Esophagus muscularis mucosa (tissue), 3 donors: ENCODE results near the gene TRPT1.

Source experiments
- CTCF ChIP-seq, 3 experiments: fragments of 200-600 bp in 2 of 3; fragments of 450-650 bp in 1 of 3; sonication (generic) in 2 of 3; IDR thresholded peaks; one replicate each; pipeline ENCODE4 v1.5.1; 2017 to 2019; ENCODE audit warnings: antibody characterized with exemption in 3 of 3, mild to moderate bottlenecking in 2 of 3, moderate library complexity in 1 of 3
- POLR2A ChIP-seq: fragments of 450-650 bp; IDR thresholded peaks from one replicate; pipeline ENCODE4 v1.6.1; 2017; ENCODE audit warnings: antibody characterized with exemption, moderate library complexity, mild to moderate bottlenecking, low read depth

GRCh38 chr11:64251753-64252002 is 25.7 kb upstream of the TRPT1 start:
- TF ChIP-seq CTCF (IDR thresholded peaks at IDR 0.05), result no peak
- no peak for TF ChIP-seq POLR2A
